Tibial artery (tissue), 4 donors: ENCODE results near the gene BICC1.

Experiments
- DNase-seq, 2 donors: peaks; one replicate each; pipeline ENCODE4 v3.0.0-alpha.2; 2019
- H3K27ac ChIP-seq, 2 donors: fragments of 200-600 bp; sonication (generic) in 1 of 2; 1 replicate in 1 of 2; 2 replicates in 1 of 2; pipeline ENCODE4 v1.5.1; 2018 to 2019; ENCODE audit warnings: mild to moderate bottlenecking in 1 of 2
- H3K27me3 ChIP-seq, 2 donors: fragments of 200-600 bp; sonication (generic) in 1 of 2; one replicate each; pipeline versions ENCODE4 v1.5.1 to v1.6.0; 2016 to 2019
- H3K36me3 ChIP-seq, 3 donors: fragments of 200-600 bp; sonication (generic) in 2 of 3; one replicate each; pipeline ENCODE4 v1.5.1; 2016 to 2019; ENCODE audit warnings: mild to moderate bottlenecking in 2 of 3
- H3K4me1 ChIP-seq, 4 donors: fragments of 200-600 bp; sonication (generic) in 2 of 4; 1 replicate in 3 of 4; 2 replicates in 1 of 4; pipeline ENCODE4 v1.5.1; 2016 to 2019
- H3K4me3 ChIP-seq, 2 donors: fragments of 200-600 bp; sonication (generic) in 1 of 2; 1 replicate in 1 of 2; 2 replicates in 1 of 2; pipeline ENCODE4 v1.5.1; 2018 to 2019; ENCODE audit warnings: mild to moderate bottlenecking in 2 of 2
- H3K9me3 ChIP-seq, 3 donors: fragments of 200-600 bp; sonication (generic) in 1 of 3; one replicate each; pipeline ENCODE4 v1.5.1; 2016 to 2019
- CTCF ChIP-seq, 2 experiments: fragments of 200-600 bp in 1 of 2; fragments of 450-650 bp in 1 of 2; IDR thresholded peaks; one replicate each; pipeline ENCODE4 v1.5.1; 2017 to 2019; ENCODE audit warnings: antibody characterized with exemption in 2 of 2, mild to moderate bottlenecking in 1 of 2, moderate library complexity in 1 of 2
- intact Hi-C: fragments of 100-400 bp; cut with DNase I; formaldehyde crosslinking; loops from one replicate; pipeline ENCODE4 v1.15.0; 2023; ENCODE audit warnings: low total_unique reads

Gene BICC1

GRCh38 chr10:58675321-58675720 is 162.6 kb downstream of the BICC1 start:
- Histone ChIP-seq H3K36me3 (no peaks in the 10 kb centered on the region), H3K27ac (no peak overlapping the region), H3K4me1 (peaks cover 0 to 7% (median 0%) of the 10 kb centered on the region in 4 donors), H3K4me3 (no peak overlapping the region), H3K27me3 (no peaks in the 10 kb centered on the region), H3K9me3 (peaks cover 0 to 5% (median 0%) of the 10 kb centered on the region in 3 donors)
- DNase-seq, result no peak
- intact Hi-C loops, result no loop called here
- TF ChIP-seq CTCF (IDR thresholded peaks at IDR 0.05), result no peak

- Histone ChIP-seq H3K27ac (no peak overlapping the region), H3K4me1 (peaks cover 0 to 9% (median 5%) of the 10 kb centered on the region in 4 donors), H3K9me3 (peaks cover 0 to 20% (median 8%) of the 10 kb centered on the region in 3 donors), H3K36me3 (no peaks in the 10 kb centered on the region), H3K27me3 (no peaks in the 10 kb centered on the region), H3K4me3 (no peak overlapping the region)
- TF ChIP-seq CTCF (IDR thresholded peaks at IDR 0.05), result no peak
- no peak for DNase-seq
- intact Hi-C loops, result no loop called here
Measured at GRCh38 chr10:58691528-58691927, 178.9 kb downstream of the BICC1 start.

GRCh38 chr10:58693919-58694318 is 181.2 kb downstream of the BICC1 start:
- Histone ChIP-seq H3K27ac (no peak overlapping the region), H3K9me3 (peaks cover 0 to 7% (median 0%) of the 10 kb centered on the region in 3 donors), H3K27me3 (no peaks in the 10 kb centered on the region), H3K4me1 (peaks cover 0 to 9% (median 5%) of the 10 kb centered on the region in 4 donors), H3K4me3 (no peak overlapping the region), H3K36me3 (no peaks in the 10 kb centered on the region)
- DNase-seq, result no peak
- intact Hi-C loops, result no loop called here
- TF ChIP-seq CTCF (IDR thresholded peaks at IDR 0.05), result no peak

- no peak for DNase-seq
- no peaks in the 10 kb centered on the region for H3K27me3 ChIP-seq
- intact Hi-C loops, result no loop called here
- peaks cover 0 to 10% (median 5%) of the 10 kb centered on the region in 4 donors for H3K4me1 ChIP-seq
- no peaks in the 10 kb centered on the region for H3K36me3 ChIP-seq
- H3K9me3 ChIP-seq, result peaks cover 0 to 7% (median 0%) of the 10 kb centered on the region in 3 donors
- no peak overlapping the region for H3K4me3 ChIP-seq
- no peak for TF ChIP-seq CTCF (IDR thresholded peaks at IDR 0.05)
- no peak overlapping the region for H3K27ac ChIP-seq
Measured at GRCh38 chr10:58695022-58695421, 182.3 kb downstream of the BICC1 start.

- Histone ChIP-seq H3K36me3 (no peaks in the 10 kb centered on the region), H3K4me1 (peaks cover 0 to 17% (median 10%) of the 10 kb centered on the region in 4 donors), H3K27me3 (no peaks in the 10 kb centered on the region), H3K9me3 (peaks cover 0 to 7% (median 0%) of the 10 kb centered on the region in 3 donors), H3K4me3 (no peak overlapping the region), H3K27ac (no peak overlapping the region)
- intact Hi-C loops, result no loop called here
- no peak for TF ChIP-seq CTCF (IDR thresholded peaks at IDR 0.05)
- DNase-seq, result no peak
Measured at GRCh38 chr10:58696736-58697135, 184.1 kb downstream of the BICC1 start.

- no peak for TF ChIP-seq CTCF (IDR thresholded peaks at IDR 0.05)
- intact Hi-C loops, result no loop called here
- Histone ChIP-seq H3K9me3 (no peaks in the 10 kb centered on the region), H3K27ac (no peak overlapping the region), H3K36me3 (no peaks in the 10 kb centered on the region), H3K4me3 (no peak overlapping the region), H3K4me1 (peaks cover 0 to 27% (median 12%) of the 10 kb centered on the region in 4 donors), H3K27me3 (no peaks in the 10 kb centered on the region)
- DNase-seq, result no peak
Measured at GRCh38 chr10:58697691-58698090, 185.0 kb downstream of the BICC1 start.
